H1 (cell line): ENCODE results near the gene SFXN1. TPM values are rescaled to one million over a fixed set of nuclear protein-coding genes. Genes with fewer than 3 reads are reported as not detected.

Experiments
- GTF2F1 ChIP-seq: IDR thresholded peaks from 2 replicates; pipeline ENCODE4 v1.6.1; 2012; ENCODE audit warnings: low read depth, low read length, improper control_type of control experiment, borderline replicate concordance
- TAF7 ChIP-seq: optimal IDR thresholded peaks from 2 replicates; pipeline ENCODE3; 2011; ENCODE audit warnings: low read depth, mild to moderate bottlenecking, inconsistent platforms, low read length, moderate library complexity, borderline replicate concordance
- polyA plus RNA-seq, 7 experiments: library from polyadenylated mRNA; depleted of rRNA in 3 of 7; stranded (reverse) in 5 of 7; unstranded in 2 of 7; fragments of >200 nt in 5 of 7; fragments of 200-250 nt in 2 of 7; gene quantifications; 1 replicate in 5 of 7; 2 replicates in 1 of 7; 4 replicates in 1 of 7; pipeline versions ENCODE4 v1.2.1 to v1.2.3, GENCODE V29; 2011 to 2013; ENCODE audit warnings: missing spikeins in 2 of 7, mixed read lengths in 2 of 7
- total RNA-seq: library from RNA; stranded (reverse); fragmentation: NEBNext Ultra II Directional; extraction: Animal tissue kit (Norgen Biotek cat#: 25700); gene quantifications from 2 replicates; pipeline ENCODE4 v1.2.1, GENCODE V29; 2021

The SFXN1 gene
- total and polyA plus RNA-seq, 2 of the 8 experiments (the other 6 are each of a cell fraction or from before 2014, with no cell fraction given): 72.7 to 97.6 TPM

DNA sequence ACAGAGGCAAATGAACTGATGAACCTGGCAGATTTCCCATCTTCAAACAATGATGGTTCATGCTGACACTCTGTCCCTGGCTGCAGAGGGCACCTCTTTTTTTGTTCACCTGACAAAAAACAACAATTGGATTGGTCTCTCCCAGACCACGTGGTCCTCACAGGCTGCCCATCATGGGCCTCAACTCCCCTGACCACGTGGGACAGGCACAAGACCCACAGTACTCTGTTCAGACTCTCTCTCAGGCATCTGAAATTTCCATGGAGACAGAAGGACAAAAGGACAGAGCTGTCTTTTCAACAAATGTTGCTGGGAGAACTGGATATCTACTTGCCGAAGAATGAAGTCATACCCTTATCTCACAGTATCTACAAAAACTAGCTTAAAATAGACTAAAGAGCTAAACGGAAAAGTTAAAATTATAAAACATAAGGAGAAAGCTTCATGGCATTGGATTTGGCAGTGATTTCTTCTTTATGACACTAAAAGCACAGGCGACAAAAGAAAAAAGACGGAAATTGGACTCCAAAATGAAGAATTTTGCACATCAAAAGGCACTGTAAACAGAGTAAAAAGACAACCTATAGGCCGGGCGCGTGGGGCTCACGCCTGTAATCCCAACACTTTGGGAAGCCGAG, 22.1 kb upstream of the SFXN1 start (continued):
- TF ChIP-seq GTF2F1 (no peak), TAF7 (no peak)
